Breast epithelium (tissue), 3 donors: Measurements from ENCODE around the gene RHNO1.
A peak's percentile ranks its signal among the peaks of the same experiment; 100 is the strongest.

ENCODE experiments used
- POLR2A ChIP-seq: fragments of 450-650 bp; IDR thresholded peaks from one replicate; pipeline ENCODE4 v1.6.1; 2016; ENCODE audit warnings: antibody characterized with exemption, mild to moderate bottlenecking, moderate library complexity
- POLR2AphosphoS5 ChIP-seq, 3 donors: sonication (generic); formaldehyde crosslinking; IDR thresholded peaks; one replicate each; pipeline ENCODE4 v1.6.1; 2017; ENCODE audit warnings: antibody characterized with exemption in 3 of 3
- TF ChIP-seq, protein P1 (sequence below), 3 donors: fragments of 450-650 bp; IDR thresholded peaks; one replicate each; pipeline ENCODE4 v1.5.1; 2016 to 2017; ENCODE audit warnings: antibody characterized with exemption in 3 of 3, mild to moderate bottlenecking in 3 of 3, moderate library complexity in 3 of 3

DNA sequence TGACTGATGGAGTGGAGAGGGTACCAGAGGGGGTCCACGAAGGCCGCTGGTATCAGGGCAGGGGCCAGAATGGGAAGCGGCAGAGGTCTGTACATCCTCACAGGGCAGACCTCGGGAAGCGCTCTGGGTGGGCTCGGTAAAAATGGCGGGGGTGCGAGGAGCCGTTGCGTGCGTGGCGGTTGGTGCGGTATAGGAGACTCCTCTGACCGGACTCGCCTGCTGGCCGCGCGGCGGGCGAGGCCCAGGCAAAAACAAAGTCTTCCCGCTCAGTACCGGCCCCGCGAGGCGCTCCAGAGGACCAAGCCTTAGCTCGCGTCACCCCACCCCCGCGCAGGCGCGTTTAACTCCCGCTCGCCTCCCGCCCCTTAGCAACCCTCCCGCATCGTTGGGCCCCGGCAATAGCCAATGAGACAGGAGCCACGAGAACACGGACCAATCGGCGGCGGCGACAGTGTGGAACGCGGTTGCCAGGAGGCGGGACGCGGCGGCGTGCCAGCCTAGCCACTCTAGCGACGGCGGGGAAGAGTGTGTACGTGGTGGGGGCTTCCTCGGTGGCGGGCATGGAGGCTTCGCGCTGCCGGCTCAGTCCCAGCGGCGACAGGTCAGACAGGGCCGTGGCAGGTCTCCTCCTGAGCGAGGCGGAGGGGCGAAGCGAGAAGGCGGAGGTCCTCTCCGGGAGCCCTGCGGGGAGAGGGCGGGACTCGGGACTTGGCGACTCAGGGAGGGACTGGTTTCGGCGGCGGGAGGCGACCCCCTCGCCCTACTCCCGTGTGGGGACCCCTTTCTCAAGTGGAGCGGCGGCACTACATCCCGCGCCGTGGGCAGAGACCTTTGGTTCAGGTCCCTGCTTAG, 13.6 kb downstream of the RHNO1 start, which contains the start of gene TULP3:
- TF ChIP-seq, protein P1, sequence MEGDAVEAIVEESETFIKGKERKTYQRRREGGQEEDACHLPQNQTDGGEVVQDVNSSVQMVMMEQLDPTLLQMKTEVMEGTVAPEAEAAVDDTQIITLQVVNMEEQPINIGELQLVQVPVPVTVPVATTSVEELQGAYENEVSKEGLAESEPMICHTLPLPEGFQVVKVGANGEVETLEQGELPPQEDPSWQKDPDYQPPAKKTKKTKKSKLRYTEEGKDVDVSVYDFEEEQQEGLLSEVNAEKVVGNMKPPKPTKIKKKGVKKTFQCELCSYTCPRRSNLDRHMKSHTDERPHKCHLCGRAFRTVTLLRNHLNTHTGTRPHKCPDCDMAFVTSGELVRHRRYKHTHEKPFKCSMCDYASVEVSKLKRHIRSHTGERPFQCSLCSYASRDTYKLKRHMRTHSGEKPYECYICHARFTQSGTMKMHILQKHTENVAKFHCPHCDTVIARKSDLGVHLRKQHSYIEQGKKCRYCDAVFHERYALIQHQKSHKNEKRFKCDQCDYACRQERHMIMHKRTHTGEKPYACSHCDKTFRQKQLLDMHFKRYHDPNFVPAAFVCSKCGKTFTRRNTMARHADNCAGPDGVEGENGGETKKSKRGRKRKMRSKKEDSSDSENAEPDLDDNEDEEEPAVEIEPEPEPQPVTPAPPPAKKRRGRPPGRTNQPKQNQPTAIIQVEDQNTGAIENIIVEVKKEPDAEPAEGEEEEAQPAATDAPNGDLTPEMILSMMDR (IDR thresholded peaks at IDR 0.05): no peak
- TF ChIP-seq POLR2AphosphoS5 (IDR thresholded peaks at IDR 0.05): peak; percentile 66 to 96 (median 92)
- peak; percentile 85 for TF ChIP-seq POLR2A
